ENCODE data around the gene FHL3. TPM values are rescaled to one million over a fixed set of nuclear protein-coding genes. Genes with fewer than 3 reads are reported as not detected.

Gene FHL3
- total and polyA plus RNA-seq, 2 experiments from 2014 or later = 28.3 to 49.0 TPM

GRCh38 chr1:38012363-38013226 lies 7.3 kb upstream of the FHL3 start, which contains the start of gene UTP11:
Gene UTP11 (plus strand): TSS chr1:38012734. CDS start chr1:38012803, 69 bp downstream.
- peak; percentile 92 for ATAC-seq
- DNase-seq (ENCODE audit: low spot score) = peak; percentile 99
- peaks cover 15% of the 10 kb centered on the region for H3K27me3 Mint-ChIP-seq (ENCODE audit: insufficient read depth, low read depth, poor library complexity)
- peaks cover 36% of the 10 kb centered on the region for H3K36me3 Mint-ChIP-seq (ENCODE audit: low read depth)
- Histone ChIP-seq H3K4me2 (peak within 1 kb of the TSS; percentile 76), H3K79me2 (replicated peaks; ENCODE audit: insufficient read depth) (peaks cover 50% of the 10 kb centered on the region), H3K36me3 (ENCODE audit: insufficient read depth) (peaks cover 12% of the 10 kb centered on the region), H4K20me1 (replicated peaks; ENCODE audit: insufficient read depth) (peaks cover 21% of the 10 kb centered on the region), H3K27me3 (ENCODE audit: insufficient read depth) (no peaks in the 10 kb centered on the region), H2AFZ (no peak within 1 kb of the TSS), H3F3A (replicated peaks; ENCODE audit: low read depth) (peaks cover 29% of the 10 kb centered on the region), H3K4me1 (ENCODE audit: insufficient read depth) (peaks cover 19% of the 10 kb centered on the region), H3K27ac (ENCODE audit: low read depth) (peak within 1 kb of the TSS; percentile 86), H3K9me2 (ENCODE audit: insufficient read depth) (no peaks in the 10 kb centered on the region; the same call in 1 of the 2 replicates), H3K4me3 (peak within 1 kb of the TSS; percentile 72)
- H3K27ac Mint-ChIP-seq = peak within 1 kb of the TSS; percentile 97
- peaks cover 4% of the 10 kb centered on the region; the same call in 2 of the 3 replicates for H3K9me3 Mint-ChIP-seq
- peaks cover 18% of the 10 kb centered on the region for H3K4me1 Mint-ChIP-seq
- TF ChIP-seq JUNB (IDR thresholded peaks at IDR 0.05; ENCODE audit: unreplicated experiment) (no peak), NANOG (IDR thresholded peaks at IDR 0.05; ENCODE audit: borderline replicate concordance) (no peak), CTCF (conservative IDR thresholded peaks at IDR 0.05; ENCODE audit: low read depth in 2 of 2) (no peak), ETS1 (IDR thresholded peaks at IDR 0.05) (peak; percentile 96), REST (IDR thresholded peaks at IDR 0.05; ENCODE audit: unreplicated experiment) (no peak), ZNF462 (CRISPR knock-in tag; IDR thresholded peaks at IDR 0.05) (no peak), EZH2phosphoT487 (IDR thresholded peaks at IDR 0.05; ENCODE audit: unreplicated experiment) (no peak), CREB1 (CRISPR knock-in tag; IDR thresholded peaks at IDR 0.05; ENCODE audit: low read depth) (peak; percentile 95), ZNF331 (CRISPR knock-in tag; IDR thresholded peaks at IDR 0.05; ENCODE audit: low read depth) (no peak), STAT1 (IDR thresholded peaks at IDR 0.05; ENCODE audit: unreplicated experiment) (no peak), POLR2AphosphoS5 (IDR thresholded peaks at IDR 0.05; ENCODE audit: low read depth) (peak; percentile 79), EZH2 (IDR thresholded peaks at IDR 0.05; ENCODE audit: low read depth, unreplicated experiment) (no peak), ZNF114 (CRISPR knock-in tag; IDR thresholded peaks at IDR 0.05) (no peak)
- H3K4me3 Mint-ChIP-seq = peak within 1 kb of the TSS; percentile 97

All from GM23338 (cell line).